Neutrophil (primary cell): ENCODE data around the gene SOBP.

Experiments
- H3K27ac ChIP-seq: fragments of 200-600 bp; sonication (generic); 2 replicates; pipeline ENCODE4 v1.5.1; 2016; ENCODE audit warnings: mild to moderate bottlenecking, moderate library complexity
- H3K27me3 ChIP-seq: fragments of 200-600 bp; sonication (generic); 2 replicates; pipeline ENCODE4 v1.6.0; 2016; ENCODE audit warnings: mild to moderate bottlenecking
- H3K36me3 ChIP-seq: fragments of 200-600 bp; sonication (generic); 2 replicates; pipeline ENCODE4 v1.5.1; 2017
- H3K4me1 ChIP-seq, 2 experiments: fragments of 200-600 bp in 1 of 2; sonication (generic) in 1 of 2; 1 replicate in 1 of 2; 2 replicates in 1 of 2; pipeline versions ENCODE4 v1.5.1 to v1.6.1; 2013 to 2016; ENCODE audit warnings: low read depth in 1 of 2, low read length in 1 of 2, mild to moderate bottlenecking in 1 of 2, moderate library complexity in 1 of 2; ENCODE audit not compliant: control insufficient read depth in 1 of 2, insufficient read depth in 1 of 2
- H3K4me3 ChIP-seq, 2 experiments: fragments of 200-600 bp in 1 of 2; sonication (generic) in 1 of 2; 1 replicate in 1 of 2; 2 replicates in 1 of 2; pipeline ENCODE4 v1.5.1; 2013 to 2016; ENCODE audit warnings: low read depth in 1 of 2, low read length in 1 of 2, mild to moderate bottlenecking in 1 of 2, moderate library complexity in 1 of 2
- H3K9me3 ChIP-seq: fragments of 200-600 bp; sonication (generic); 2 replicates; pipeline ENCODE4 v1.5.1; 2016
- CTCF ChIP-seq: fragments of 200-600 bp; sonication (generic); IDR thresholded peaks from 2 replicates; pipeline ENCODE4 v1.5.1; 2016; ENCODE audit warnings: antibody characterized with exemption

The SOBP gene

GRCh38 chr6:107646176-107646575, 156.3 kb downstream of the SOBP start:
- no peak for TF ChIP-seq CTCF
- Histone ChIP-seq H3K4me1 (peaks cover 46% of the 10 kb centered on the region in 2 experiments), H3K9me3 (no peaks in the 10 kb centered on the region), H3K27me3 (no peaks in the 10 kb centered on the region), H3K36me3 (no peaks in the 10 kb centered on the region), H3K27ac (peak overlapping the region; percentile 57), H3K4me3 (no peak overlapping the region)

GRCh38 chr6:107646776-107647438, 157.0 kb downstream of the SOBP start:
- Histone ChIP-seq H3K27ac (peak overlapping the region; percentile 57), H3K4me3 (no peak overlapping the region), H3K9me3 (no peaks in the 10 kb centered on the region), H3K36me3 (no peaks in the 10 kb centered on the region), H3K27me3 (no peaks in the 10 kb centered on the region), H3K4me1 (peaks cover 39% of the 10 kb centered on the region in 2 experiments)
- TF ChIP-seq CTCF = no peak

- peaks cover 34 to 36% of the 10 kb centered on the region in 2 experiments for H3K4me1 ChIP-seq
- no peak overlapping the region for H3K4me3 ChIP-seq
- H3K9me3 ChIP-seq = no peaks in the 10 kb centered on the region
- TF ChIP-seq CTCF = no peak
- no peak overlapping the region for H3K27ac ChIP-seq
- no peaks in the 10 kb centered on the region for H3K27me3 ChIP-seq
- no peaks in the 10 kb centered on the region for H3K36me3 ChIP-seq
These were observed 157.6 kb downstream of the SOBP start for GRCh38 chr6:107647439-107647948.

- no peak overlapping the region for H3K4me3 ChIP-seq
- peaks cover 43 to 44% of the 10 kb centered on the region in 2 experiments for H3K4me1 ChIP-seq
- H3K36me3 ChIP-seq = no peaks in the 10 kb centered on the region
- H3K27ac ChIP-seq = no peak overlapping the region
- no peaks in the 10 kb centered on the region for H3K9me3 ChIP-seq
- no peak for TF ChIP-seq CTCF
- H3K27me3 ChIP-seq = no peaks in the 10 kb centered on the region
These were observed 159.1 kb downstream of the SOBP start for GRCh38 chr6:107648983-107649382.

GRCh38 chr6:107652526-107653182, 162.7 kb downstream of the SOBP start:
- H3K27me3 ChIP-seq = no peaks in the 10 kb centered on the region
- no peaks in the 10 kb centered on the region for H3K36me3 ChIP-seq
- no peak overlapping the region for H3K27ac ChIP-seq
- H3K4me3 ChIP-seq = no peak overlapping the region
- no peaks in the 10 kb centered on the region for H3K9me3 ChIP-seq
- peaks cover 51 to 54% of the 10 kb centered on the region in 2 experiments for H3K4me1 ChIP-seq
- TF ChIP-seq CTCF = no peak
